HG02981 (cell line): ENCODE data around the gene TACC2.

Source experiments
- ATAC-seq: cut with Tn5 transposase; IDR thresholded peaks from one replicate; pipeline ENCODE4 v1.9.1; 2021; ENCODE audit warnings: mild to moderate bottlenecking, moderate library complexity; ENCODE audit not compliant: unreplicated experiment

Gene TACC2

DNA sequence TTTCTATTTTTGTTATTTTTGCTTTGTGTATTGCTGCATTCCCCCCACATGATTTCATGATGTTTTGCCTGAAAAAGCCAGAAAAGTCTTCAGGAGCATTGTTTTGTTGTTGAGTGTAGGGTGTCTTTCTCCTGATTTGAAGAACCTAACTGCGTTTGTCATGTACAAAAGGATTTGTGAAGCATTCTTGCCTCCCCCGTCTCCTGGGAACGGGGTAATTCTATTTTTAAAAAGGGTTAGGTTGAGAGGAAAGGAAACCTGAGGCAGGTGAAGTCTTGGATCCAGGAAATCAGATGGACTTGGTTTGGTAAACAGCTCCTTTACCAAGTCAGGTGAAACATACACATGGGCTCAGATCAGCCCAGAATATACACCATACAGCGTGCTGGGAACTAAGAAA is 256.2 kb downstream of the TACC2 start:
- ATAC-seq, result no peak

DNA sequence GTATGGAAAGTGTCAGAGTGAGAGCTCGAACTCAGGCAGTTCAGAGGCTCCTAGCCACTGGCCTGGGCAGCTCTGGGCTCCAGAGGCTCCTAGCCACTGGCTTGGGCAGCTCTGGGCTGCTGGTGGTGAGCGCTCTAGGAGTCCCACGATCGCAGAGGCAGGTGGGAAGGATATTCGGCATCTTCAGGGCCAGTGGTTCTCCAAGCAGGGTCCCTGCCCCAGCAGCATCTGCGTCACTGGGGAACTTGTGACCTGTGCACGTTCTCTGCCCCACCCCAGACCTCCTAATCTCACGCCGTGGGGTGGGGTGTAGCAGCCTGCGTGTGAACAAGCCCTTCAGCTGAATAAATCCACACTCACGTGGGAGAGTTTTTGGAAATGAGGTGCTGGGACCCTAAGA is 256.9 kb downstream of the TACC2 start:
- no peak for ATAC-seq

DNA sequence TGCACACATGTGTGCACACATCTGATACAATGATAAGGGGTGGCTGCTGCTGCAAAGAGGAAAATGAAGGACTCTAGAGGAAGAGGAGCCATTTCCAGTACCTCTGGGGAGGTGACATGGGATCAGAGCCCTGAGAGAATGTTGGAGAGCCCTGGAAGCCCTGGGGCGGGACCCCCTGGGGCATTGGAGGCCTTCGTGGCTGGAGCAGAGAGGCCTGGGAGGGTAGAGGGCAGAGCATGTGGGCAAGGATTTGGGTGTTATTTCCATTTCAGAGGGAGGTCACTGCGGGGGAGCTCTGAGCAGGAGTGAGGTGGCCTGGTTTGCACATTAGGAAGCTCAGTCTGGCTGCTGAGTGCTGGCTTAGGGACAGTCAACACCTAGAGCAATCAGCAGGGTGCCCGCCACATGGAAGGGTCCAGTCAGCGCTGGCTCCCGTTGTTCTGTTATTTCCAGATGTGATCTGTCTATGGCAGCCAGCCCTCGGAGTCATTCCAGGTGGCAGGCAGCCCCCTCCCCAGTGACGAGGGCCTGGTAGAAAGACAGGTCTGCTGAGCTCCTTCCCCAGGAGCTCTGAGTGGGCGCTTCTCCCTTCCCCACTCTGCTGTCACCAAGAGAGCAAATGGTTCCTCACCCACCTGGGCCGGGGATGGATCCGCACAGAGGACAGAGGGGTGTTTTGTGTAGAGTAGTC is 258.0 kb downstream of the TACC2 start:
- ATAC-seq, result no peak

DNA sequence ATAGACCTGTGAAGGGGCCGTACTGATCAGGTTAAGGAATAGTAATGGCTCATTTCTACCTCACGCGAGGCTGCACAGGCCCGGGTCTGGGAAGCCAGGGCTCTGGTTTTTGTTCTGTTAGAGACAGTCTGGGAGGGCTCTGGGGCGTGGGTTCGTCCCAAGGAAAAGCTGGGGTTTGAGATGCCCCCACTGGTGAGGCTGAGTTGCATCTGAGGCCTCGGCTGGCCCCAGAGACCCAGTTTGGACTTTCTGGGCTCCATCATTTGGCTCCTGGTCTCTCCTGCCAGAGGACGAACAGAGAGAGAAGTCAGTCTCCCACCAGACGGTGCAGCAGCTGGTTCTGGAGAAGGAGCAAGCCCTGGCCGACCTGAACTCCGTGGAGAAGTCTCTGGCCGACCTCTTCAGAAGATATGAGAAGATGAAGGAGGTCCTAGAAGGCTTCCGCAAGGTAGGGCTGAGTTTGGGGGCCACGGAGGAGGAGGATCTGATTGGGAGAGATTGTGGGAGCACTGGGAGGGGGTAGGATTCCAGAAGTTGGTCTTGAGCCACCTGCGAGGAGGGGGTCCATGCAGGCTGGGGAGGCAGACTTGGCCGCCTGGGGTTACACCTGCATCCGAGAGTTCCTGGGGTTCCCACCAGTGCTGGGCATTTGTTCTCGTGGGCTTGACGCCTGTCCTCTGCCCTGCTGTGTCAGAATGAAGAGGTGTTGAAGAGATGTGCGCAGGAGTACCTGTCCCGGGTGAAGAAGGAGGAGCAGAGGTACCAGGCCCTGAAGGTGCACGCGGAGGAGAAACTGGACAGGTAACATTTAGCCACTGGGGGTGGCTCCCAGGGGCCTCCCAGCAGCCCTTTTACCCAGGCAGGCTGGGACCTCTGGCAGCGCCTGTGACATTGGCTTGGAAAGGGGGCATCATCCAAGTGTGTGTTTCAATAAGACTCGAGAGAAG is 259.7 kb downstream of the TACC2 start:
- ATAC-seq, result no peak

DNA sequence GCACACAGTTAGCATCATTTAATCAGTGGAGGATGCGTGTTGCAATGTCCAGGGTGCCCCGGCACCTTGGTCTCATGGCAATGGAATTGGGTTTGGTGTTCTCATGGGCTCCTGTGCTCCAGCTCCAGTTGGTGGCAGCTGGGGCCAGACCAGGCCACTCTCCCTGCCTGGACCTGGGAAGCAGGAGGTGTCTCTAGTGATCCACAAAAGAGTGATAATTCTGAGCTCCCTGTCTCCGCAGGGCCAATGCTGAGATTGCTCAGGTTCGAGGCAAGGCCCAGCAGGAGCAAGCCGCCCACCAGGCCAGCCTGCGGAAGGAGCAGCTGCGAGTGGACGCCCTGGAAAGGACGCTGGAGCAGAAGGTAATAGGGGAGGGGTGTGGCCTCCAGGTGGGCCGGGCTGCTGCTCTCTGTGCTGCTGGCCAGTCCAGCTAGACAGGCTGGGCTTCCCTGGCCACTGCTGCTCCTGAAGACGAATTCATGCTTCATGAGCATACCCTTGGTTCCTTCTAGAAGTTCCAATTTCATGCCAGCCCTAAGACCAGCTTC is 260.4 kb downstream of the TACC2 start:
- ATAC-seq, result no peak

DNA sequence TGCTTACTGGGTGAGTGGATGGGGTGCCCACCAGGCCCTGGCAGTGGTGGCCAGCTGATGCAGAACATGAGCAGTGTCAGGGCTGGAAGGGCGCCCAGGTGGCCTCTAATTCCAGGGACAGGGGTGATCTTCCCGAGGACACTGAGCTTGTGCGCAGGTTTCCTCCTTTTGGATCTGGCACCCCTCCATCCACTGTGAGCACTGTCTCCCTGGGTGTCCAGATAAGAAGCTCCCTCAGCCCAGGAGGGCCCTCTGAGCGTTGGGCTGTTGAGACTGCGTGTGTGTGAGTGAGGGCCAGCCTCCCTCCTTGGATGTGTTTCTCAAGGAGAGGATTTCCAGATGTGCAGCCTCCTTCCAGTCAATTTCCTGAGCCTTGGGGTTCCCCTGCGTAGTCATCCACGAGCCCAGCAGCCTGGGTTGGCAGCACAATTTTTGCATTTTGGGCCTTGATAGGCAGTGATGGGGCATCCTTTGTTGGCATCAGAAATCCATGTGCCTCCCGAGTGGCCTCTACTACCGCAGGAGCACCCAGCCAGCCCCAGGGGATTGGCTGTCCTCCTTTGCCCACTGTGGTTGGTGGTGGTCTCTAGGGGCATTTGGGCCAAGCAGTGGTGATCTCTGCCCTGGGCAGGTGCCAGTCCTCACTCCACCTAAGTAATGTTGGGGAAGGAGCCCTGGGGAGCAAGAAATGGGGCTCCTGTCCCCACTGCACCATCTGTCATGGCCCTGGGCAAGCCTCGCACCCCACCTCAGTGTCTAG is 261.2 kb downstream of the TACC2 start:
- no peak for ATAC-seq

DNA sequence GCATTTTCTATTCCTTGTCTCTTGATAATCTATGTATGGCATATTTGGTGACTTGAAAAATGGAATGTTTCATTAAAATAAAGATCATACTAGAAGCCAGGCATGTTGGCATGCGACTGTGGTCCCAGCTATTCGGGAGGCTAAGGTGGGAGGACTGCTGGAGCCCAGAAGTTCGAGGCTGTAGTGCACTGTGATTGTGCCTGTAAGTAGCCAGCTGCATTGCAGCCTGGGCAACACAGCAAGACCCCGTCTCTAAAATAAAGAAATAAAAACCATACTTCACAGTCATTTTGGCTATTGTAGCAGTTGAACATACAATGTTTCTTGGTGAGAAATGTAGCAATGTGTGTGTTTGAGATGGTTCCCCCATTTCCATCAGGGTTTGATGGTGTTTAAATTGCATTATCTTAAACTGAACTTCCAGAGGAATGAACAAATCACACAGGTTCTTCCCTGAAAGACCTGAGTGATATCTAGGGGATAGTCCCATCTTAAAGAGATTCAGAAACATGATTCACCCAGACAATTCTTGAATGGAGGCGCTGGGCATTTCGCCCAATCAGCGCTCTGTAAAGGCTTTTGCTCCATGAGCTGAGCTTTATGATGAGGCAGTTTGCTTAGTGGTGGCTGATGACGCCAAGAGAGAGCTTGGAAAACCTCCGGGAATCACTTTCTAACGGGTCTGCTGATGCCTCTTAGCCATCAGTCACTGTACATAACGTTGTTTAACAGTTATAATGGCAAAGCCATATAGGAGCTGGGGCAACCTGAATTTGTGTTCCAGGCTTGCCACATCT is 262.7 kb downstream of the TACC2 start:
- ATAC-seq, result no peak

DNA sequence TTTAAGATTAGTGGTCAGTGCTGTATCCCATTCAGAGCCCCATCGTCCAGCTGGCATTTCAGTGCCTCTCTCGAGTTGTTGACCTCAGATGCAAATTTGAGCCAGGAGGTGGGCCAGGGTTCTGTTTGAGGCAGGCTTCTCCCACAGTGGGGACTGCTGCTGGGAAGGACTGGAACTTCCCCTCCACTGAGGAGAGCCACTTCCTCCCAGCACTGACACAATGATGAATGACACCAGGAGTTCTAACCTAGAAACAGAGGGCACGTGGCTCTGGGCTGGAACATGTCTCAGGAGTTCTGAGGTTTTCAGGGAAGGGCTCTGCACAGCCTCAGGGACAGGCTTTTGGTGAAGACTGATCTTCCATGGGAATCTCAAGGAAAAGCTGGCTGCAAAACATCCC is 263.8 kb downstream of the TACC2 start:
- ATAC-seq, result no peak

DNA sequence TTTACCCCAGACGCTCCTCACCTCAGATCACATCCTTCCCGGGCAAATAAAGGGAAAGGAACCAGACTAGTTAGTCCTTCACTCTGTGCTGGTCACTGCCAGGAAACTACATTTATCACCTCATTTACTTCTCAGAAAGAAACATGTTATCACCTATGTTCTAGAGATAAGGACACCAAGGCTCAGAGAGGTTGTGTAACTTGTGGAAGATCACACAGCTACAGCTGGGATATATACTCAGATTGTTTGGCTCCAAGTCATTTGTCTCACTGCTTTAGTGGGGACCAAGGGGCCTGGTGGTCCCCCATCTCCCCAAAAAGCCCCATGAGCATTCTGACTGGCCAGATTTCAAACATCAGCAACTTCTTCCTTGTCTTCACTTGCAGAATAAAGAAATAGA is 264.6 kb downstream of the TACC2 start:
- no peak for ATAC-seq

DNA sequence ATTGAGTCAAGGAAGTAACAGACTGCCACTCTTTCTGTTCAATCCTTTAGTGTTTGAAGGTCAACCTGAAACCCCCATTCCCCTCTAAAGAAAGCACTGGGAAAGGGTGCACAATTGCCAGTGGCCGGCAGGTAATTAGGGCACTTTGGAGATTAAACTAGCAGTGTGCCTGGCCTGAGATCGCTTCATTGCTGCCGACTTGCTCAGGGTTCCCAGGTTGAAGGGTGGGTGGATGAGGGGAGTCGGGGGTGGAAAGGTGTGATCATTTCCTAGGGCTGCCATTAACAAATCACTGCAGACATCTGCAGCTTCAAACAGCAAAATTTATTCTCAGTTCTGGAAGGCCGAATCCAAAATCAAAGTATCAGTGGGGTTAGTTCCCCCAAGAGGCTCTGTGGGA is 265.9 kb downstream of the TACC2 start:
- ATAC-seq, result no peak

DNA sequence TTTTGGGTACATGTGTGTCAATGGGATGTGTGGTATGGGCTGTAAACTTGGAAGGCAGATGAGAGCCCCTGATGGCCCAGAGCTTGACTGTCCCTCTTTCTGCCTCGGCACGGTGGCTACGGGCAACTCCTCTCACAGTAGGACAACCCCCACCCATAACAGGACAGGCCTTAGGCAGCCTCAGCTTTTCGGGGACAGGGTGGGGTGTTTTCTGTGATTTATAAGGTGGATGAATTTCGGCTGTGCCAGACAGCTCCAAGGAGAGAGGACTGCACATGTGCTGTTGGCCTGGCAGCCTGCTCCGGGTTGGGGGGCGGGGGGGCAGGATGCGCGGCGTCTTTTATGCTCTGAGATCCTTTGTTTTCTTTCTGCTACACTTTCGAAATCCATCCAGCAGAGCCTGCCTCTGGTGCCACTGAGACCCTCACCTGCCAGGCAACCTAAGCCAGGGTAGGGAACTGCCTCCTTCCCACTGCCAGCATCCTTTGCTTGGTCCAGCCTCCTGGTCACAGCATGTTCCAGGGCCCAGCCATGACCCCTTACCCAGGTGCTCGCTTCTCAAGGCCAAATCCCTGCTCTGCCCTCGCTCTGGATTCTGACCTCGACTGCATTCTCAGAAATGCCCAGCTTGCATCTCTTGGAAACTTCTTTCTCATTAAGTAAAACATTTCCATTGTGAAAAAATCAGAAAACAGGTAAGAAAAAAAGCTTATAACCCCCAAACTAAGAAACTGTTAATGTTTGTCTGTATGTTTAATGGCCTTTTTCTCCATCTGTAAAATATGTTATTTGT is 266.7 kb downstream of the TACC2 start:
- ATAC-seq, result no peak

DNA sequence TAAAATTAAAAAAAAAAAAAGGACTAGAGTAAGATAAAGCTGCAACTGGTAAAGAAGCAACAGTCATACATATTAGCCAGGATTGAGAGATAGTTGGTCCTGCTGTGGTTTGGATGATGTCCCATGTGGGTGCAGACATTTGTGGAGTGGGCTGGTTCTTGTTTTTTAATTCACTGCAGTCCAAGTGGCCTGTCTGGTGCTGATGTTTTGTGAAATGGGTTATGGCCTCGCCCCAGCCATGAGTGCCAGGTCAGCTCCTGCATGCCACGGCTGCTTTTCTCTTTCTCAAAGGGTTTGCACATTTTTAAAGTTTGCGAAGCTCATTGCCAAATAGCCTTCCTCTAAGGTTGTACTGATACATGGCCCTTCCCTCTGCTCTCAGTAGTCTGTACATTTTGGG is 268.1 kb downstream of the TACC2 start:
- no peak for ATAC-seq

DNA sequence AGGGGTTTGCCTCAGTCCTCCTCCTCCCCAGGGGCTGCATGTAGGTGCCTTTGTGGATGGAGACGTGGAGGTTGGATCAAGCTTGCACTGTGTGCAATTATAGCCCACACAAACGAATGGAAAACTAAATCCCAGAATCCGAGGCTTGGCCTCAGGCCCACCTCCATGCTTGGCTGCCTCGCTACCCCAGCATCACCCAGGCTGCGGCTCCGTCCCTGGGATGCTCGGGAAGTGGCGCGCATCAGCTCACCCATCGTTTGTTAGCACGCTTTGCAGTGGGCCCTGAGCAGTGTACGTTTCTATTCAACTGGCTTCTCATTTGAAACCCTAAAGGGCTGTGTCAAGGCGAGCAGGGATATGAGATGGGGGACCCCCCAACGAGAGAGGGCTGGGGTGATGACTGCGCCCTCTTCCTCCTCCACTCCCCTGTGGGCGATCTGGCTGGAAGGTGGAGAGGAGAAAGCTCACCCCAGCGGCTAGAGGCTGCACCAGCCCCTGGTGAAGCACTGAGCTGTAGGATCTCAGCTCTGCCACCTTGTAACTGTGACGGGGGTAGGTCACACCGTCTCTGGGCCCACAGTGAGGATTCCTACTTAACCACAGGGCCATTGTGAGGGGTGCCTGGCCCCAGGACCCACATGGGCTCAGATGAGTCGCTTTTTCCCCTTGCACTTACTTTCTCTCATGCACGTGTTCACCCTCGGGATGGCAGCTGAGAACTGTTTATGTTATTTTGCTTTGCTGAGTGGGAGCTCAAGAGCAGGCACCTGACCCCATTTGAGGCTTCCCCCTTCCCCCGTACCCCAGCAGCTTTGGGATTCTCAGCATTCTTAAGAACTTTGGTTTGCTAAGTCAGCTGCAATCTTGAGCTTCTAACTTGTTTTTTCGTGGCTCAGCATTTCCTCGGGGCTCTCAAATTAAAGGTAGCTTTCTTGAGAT is 269.4 kb downstream of the TACC2 start:
- no peak for ATAC-seq

DNA sequence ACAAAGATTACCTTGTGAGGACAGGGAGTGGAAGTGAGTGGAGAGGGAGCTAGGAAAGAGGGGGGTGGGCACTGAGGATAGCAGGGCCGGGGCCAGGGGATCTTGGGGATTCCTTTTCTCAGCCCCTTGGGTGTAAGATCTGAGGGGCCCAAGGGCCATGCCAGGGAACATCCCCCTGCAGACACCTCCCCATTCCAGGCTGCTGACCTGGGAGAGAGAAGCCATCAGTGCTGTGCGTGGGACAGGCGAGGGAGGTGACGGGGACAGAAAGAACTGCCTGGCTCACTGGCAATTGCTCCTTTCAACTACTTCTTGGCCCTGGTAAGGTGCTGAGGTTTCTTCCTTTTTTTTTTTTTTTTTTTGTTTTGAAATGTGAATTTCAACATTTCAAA is 270.1 kb downstream of the TACC2 start:
- no peak for ATAC-seq

DNA sequence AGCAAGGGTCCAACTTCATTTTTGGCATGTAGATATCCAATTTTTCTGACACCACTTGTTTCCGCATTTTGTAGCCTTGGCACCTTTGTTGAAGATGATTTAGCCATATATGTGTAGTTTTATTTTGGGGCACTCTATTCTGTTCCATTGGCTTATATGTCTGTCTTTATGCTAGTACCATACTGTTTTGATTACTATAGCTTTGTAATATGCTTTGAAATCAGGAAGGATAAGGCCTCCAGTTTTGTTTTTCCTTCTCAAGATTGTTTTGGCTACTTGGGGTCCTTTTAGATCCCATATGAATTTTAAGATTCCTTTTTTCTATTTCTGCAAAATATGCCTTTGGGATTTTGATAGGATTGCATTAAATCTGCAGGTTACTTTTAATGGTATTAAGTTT is 272.6 kb downstream of the TACC2 start:
- ATAC-seq, result no peak

DNA sequence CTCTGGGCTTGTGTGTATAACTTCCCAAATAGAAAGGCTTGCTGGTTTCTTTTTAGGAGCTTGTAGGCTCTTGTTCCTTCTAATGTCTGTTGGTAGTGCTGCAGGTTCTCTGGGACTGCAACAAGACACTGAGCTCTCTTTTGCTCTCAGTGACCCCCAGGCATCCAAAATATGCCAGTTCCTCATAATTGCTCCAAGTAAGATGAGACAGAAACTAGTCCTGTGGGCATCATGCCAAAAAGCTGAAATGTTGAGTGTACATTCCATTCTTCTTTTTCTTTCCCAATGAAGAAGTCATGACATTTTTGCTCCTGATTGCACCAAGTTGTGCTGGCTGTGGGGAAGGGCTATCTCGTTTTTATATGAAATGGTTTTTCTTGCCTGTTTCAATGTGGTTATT is 275.0 kb downstream of the TACC2 start:
- no peak for ATAC-seq

DNA sequence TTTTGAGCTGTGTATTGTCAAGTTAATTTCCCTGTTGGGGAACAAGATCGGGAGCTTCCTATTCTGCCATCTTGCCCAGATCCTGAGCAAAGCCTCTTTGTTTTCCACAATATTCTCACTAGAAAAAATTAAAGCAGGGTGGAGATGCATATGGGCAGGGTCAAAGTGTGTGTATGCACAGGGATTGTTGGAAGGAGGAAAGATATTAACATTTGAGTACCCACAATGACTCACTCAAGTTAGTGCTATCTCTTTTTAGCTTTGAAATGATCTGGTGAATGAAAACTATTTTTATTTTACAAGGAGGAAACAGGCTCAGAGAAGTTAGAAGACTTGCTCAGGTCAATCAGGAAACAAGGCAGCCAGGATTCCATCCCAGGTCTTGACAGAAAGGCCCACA is 275.5 kb downstream of the TACC2 start:
- no peak for ATAC-seq

DNA sequence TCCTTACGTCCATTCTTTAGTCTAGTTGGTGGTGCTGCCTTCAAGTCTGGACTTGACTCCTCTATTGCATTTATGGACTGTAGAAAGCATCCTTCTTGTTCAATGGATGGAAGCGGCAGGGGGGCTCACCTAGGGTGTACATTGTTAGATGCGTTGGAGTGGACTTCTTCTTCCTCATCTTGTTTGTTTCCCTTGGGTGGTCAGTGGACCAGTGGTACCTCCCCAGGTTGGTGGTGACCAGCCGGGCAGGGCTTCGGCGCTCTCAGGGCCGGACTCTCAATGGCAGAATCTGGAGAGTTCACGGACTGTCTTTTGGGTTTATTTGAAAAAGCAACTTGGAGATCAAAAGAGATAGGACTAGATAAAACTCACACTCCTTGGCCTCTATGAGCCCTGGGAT is 276.0 kb downstream of the TACC2 start:
- ATAC-seq, result no peak

DNA sequence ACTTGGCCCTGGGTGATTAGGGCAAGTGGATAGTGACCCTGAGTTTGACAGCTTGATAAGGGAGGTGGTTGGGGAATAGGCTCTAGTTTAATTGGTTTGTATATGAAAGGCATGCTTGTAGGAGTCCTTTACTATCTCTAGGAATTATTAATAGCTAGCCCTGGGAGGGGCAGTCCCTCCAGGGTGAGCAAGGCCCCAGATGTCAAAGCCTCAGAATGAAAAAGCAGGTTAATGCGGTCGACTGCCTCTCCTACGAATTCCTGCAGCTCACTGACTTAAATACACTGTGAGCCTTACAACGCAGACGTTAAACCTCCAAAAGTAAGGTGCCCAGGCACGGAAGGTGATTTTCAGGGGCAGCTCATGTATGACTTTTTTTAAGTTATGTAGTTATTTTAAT is 276.9 kb downstream of the TACC2 start:
- ATAC-seq, result no peak
